Measurements from ENCODE around the gene ERC1. TPM values are rescaled to one million over a fixed set of nuclear protein-coding genes. Genes with fewer than 3 reads are reported as not detected.
A peak's percentile ranks its signal among the peaks of the same experiment; 100 is the strongest.

ERC1 gene
- polyA plus RNA-seq, 6 donors from 2014 or later: 6.9 to 26.2 (median 17.9) TPM

DNA sequence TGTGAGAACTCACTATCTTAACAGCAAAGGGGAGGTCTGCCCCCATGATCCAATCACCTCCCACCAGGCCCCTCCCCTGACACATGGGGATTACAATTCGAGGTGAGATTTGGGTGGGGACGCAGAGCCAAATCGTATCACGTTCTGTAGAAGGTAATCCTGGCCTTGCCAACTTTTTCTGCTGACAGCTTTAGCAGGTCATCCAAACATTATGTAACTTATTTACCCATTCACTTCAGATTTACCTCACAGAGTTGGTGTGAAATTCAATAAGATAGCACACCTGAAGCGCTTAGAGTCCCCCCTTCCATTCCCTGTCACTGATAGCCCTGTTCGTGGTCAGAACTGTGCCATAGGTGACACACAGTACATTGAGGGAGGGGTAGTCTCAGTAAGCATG, 384.3 kb downstream of the ERC1 start:
- H3K27ac Mint-ChIP-seq: no peak overlapping the region
- H3K4me1 Mint-ChIP-seq: no peaks in the 10 kb centered on the region
- peaks cover 26 to 39% of the 10 kb centered on the region in 2 donors for H3K36me3 Mint-ChIP-seq
- no peak for ATAC-seq (ENCODE audit: low read depth in 2 of 2)
- no peak overlapping the region for H3K4me3 Mint-ChIP-seq
- H3K27me3 Mint-ChIP-seq: no peaks in the 10 kb centered on the region
- no peaks in the 10 kb centered on the region for H3K9me3 Mint-ChIP-seq
- no peak for DNase-seq

DNA sequence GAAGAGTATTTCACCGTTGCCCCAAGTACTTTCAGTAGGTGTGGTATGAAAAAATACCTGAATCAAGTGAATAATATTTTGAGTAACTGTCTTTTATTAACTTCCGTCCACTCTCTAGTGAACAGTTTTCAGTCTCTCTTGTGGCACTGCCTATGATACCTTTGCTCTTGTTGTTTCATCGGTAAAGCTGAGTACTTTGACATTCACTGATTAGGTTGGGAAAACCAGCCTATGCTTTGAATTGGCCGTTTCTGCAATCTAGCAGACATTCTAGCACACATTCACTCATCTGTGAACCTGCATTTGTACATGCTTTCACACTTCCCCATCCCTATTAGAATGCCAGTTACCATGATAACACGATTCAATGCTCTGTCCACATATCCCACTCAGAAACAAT, 386.1 kb downstream of the ERC1 start:
- DNase-seq (no peak), ATAC-seq (ENCODE audit: low read depth in 2 of 2) (no peak)
- Mint-ChIP-seq H3K4me3 (no peak overlapping the region), H3K27me3 (no peaks in the 10 kb centered on the region), H3K27ac (no peak overlapping the region), H3K36me3 (peaks cover 25 to 42% of the 10 kb centered on the region in 2 donors), H3K9me3 (no peaks in the 10 kb centered on the region), H3K4me1 (no peaks in the 10 kb centered on the region)

DNA sequence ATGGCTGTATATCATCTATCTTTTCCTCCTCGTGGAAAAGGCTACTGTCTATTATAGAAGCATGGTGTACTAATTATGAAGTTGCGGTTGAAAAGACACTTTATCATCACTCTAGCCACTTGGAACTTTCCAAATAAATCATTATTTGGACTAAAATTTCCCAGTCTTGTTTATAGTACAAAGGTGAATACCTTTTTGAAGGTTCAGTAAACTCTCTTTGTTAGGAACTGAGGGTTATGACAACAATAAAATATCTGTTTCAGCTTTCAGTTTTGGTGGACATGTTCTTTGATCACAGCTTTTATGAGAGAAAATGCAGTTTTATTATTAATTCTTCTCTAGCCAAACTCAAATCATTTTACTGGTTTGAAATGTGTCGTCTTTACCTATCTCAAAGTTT, 386.7 kb downstream of the ERC1 start:
- Mint-ChIP-seq H3K36me3 (peaks cover 20 to 37% of the 10 kb centered on the region in 2 donors), H3K27me3 (no peaks in the 10 kb centered on the region), H3K4me3 (no peak overlapping the region), H3K4me1 (no peaks in the 10 kb centered on the region), H3K9me3 (no peaks in the 10 kb centered on the region), H3K27ac (no peak overlapping the region)
- DNase-seq (no peak), ATAC-seq (ENCODE audit: low read depth in 2 of 2) (no peak)

DNA sequence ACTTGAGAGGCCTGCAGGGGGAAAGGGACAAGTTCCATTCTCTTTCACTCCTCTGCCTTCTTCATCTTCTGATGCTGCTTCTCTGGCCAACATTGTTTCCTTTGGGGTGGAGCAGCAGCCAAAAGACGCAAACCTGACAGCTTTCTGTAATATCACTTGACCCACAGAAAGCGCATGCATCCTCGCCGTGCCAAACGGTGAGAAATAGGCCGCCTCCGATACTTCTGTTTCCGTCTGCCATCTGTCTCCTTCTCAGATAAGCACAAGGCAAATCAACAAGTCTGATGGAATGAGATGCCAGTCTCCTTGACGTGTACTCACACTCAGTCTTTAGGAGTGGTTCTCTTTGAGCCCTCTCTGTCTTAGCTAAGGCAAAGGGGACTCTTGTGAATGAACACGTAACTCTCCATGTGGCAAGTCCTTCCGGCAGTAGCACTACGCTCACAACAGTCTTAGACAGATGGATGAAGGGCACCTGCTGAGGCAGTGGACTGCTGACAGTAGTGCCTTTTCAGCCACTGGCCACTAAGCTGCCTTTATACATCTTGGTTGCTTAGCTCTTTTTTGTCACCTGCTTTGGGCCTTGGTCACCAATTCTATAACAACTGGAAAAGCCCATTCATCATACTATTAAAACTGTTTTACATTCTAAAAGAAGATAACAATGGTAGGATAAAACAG, 389.3 kb downstream of the ERC1 start:
- Mint-ChIP-seq H3K27me3 (no peaks in the 10 kb centered on the region), H3K27ac (peak overlapping the region in 3 of 6 donors; percentile 8 to 54 (median 49)), H3K36me3 (peaks cover 10 to 30% of the 10 kb centered on the region in 2 donors), H3K4me1 (no peaks in the 10 kb centered on the region), H3K9me3 (no peaks in the 10 kb centered on the region), H3K4me3 (no peak overlapping the region)
- no peak for DNase-seq
- ATAC-seq (ENCODE audit: low read depth in 2 of 2): no peak

DNA sequence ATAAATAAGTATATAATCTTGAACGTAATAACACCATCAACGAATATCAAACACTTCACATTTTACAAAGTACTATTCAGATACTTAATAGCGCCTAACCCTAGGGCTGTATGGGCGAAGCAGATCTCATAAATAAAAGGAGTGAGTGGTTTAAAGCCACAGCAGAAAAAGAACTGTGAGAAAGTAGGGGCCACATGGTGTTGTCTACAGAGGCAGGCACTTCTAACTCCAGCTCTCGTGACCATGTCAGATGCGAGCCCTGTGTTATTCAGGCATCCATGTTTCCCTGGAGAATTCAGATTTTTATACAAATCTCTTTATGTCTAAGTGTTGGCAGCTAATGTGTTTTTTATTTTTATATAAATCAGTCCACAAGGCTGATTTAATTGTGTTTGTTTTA, 391.1 kb downstream of the ERC1 start:
- no peak for ATAC-seq (ENCODE audit: low read depth in 2 of 2)
- H3K36me3 Mint-ChIP-seq: peaks cover 10 to 18% of the 10 kb centered on the region in 2 donors
- H3K4me3 Mint-ChIP-seq: no peak overlapping the region
- H3K27ac Mint-ChIP-seq: no peak overlapping the region
- DNase-seq: no peak
- H3K27me3 Mint-ChIP-seq: no peaks in the 10 kb centered on the region
- H3K4me1 Mint-ChIP-seq: no peaks in the 10 kb centered on the region
- H3K9me3 Mint-ChIP-seq: no peaks in the 10 kb centered on the region

DNA sequence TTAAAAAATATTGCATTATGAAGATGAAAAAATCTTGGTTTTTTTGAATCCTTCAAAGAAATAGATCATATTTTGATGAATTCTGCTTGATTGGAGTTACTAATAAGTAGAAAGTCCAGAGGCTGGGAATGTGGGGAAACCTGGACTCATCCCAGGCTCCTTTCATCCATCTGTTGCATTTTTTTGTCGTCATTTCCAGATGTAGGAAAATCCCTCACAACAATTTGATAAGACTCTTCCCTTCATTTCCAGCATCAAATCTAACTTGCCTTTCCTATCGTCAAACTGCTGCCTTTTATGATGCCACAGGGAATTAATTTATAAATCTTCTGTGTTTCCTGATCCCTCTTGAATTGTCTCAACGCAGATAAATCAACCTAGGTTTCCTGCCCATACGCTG, 391.8 kb downstream of the ERC1 start:
- Mint-ChIP-seq H3K27ac (no peak overlapping the region), H3K4me1 (no peaks in the 10 kb centered on the region), H3K4me3 (no peak overlapping the region), H3K36me3 (peaks cover 17 to 20% of the 10 kb centered on the region in 2 donors), H3K9me3 (no peaks in the 10 kb centered on the region), H3K27me3 (no peaks in the 10 kb centered on the region)
- ATAC-seq (ENCODE audit: low read depth in 2 of 2): no peak
- no peak for DNase-seq

DNA sequence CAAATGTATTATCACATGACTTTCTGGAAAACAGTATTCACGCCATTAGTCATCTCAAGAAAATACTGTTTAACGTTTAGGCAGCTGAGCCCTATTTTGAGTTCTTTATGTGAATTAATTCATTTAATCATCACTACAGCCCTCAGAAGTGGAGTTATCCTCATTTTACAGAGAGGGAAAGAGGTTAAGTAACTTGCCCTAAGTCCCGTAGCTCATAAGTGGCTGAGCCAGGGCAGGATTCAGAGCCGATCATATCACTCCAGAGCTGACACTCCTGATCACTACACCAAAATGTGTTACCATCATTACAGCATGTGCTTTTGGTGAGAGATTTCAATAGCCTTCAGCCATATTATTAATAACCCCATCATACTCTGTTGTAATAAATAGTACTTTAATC, 392.7 kb downstream of the ERC1 start:
- DNase-seq: no peak
- ATAC-seq (ENCODE audit: low read depth in 2 of 2): no peak
- Mint-ChIP-seq H3K27me3 (no peaks in the 10 kb centered on the region), H3K9me3 (no peaks in the 10 kb centered on the region), H3K36me3 (peaks cover 18 to 21% of the 10 kb centered on the region in 2 donors), H3K4me1 (no peaks in the 10 kb centered on the region), H3K4me3 (no peak overlapping the region), H3K27ac (no peak overlapping the region)

DNA sequence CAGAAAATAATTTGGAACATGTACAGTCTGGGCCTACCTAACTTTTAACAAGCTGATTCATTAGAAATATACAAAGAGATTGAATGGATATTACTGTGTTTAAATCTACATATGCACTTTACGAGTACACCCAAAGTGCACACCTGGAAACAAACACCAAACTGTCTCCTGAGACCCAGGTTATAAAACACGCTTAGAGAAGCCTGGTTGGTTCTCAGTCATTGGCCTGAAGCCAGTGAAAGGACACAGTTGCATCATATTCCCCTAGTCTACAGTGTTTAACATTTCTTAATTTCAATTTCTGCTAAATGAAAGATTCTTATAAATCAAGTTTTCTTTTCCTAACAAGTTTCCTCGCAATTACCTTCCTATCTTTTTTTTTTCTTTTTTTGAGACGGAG, 393.9 kb downstream of the ERC1 start:
- no peak for ATAC-seq (ENCODE audit: low read depth in 2 of 2)
- peaks cover 16 to 18% of the 10 kb centered on the region in 2 donors for H3K36me3 Mint-ChIP-seq
- no peak overlapping the region for H3K4me3 Mint-ChIP-seq
- no peak for DNase-seq
- H3K27ac Mint-ChIP-seq: no peak overlapping the region
- H3K4me1 Mint-ChIP-seq: no peaks in the 10 kb centered on the region
- H3K9me3 Mint-ChIP-seq: no peaks in the 10 kb centered on the region
- H3K27me3 Mint-ChIP-seq: no peaks in the 10 kb centered on the region

DNA sequence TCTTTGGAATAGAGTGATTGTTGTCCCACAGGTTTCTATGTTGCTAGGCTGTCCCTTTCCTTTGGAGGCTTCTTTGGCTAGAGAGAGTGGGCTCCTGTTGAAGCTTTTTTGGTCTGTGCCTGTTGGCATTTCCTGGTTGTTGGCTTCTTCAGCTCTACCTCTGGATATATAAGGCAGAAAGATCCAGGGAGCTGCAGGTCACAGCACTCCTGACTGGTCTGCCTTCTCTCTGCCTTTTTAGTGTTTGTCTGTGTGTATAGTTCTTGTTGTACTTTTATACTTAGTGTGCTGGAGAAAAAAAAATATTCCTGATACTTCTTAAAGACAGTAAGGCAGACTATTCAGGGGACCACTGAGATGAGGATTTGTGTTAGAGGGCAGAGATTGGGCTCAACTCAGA, 400.7 kb downstream of the ERC1 start:
- H3K27ac Mint-ChIP-seq: no peak overlapping the region
- no peaks in the 10 kb centered on the region for H3K9me3 Mint-ChIP-seq
- H3K27me3 Mint-ChIP-seq: no peaks in the 10 kb centered on the region
- no peaks in the 10 kb centered on the region for H3K4me1 Mint-ChIP-seq
- no peak for ATAC-seq (ENCODE audit: low read depth in 2 of 2)
- H3K36me3 Mint-ChIP-seq: peaks cover 9 to 24% of the 10 kb centered on the region in 2 donors
- H3K4me3 Mint-ChIP-seq: no peak overlapping the region
- DNase-seq: no peak

DNA sequence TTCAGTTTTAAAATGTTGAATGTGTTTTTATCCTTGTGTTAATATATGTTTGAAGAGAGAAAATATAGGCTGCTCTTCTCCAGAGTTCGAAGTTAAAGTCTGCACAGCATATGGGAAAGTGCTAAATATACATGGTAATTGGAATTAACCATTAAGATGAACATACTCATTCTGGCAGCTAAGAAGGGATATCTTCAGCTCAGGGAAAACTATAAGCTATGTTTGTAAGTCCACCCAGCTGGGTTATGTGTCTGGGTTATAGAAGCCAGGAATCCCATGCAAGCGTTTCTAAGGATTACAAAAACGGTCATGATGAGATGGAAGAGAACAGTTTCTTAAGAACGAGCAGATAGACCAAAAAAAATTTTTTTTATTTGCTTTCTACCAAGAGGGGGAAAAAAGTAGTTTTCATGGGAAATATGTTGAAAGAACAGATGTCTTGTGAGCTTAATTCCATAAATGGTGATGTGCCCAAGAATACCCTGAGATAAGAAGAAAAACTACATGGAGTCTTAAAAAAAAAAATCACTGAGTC, 404.5 kb downstream of the ERC1 start:
- H3K4me1 Mint-ChIP-seq: no peaks in the 10 kb centered on the region
- H3K4me3 Mint-ChIP-seq: no peak overlapping the region
- H3K27me3 Mint-ChIP-seq: no peaks in the 10 kb centered on the region
- H3K27ac Mint-ChIP-seq: no peak overlapping the region
- H3K36me3 Mint-ChIP-seq: peaks cover 0 to 18% of the 10 kb centered on the region in 2 donors
- ATAC-seq (ENCODE audit: low read depth in 2 of 2) (no peak), DNase-seq (no peak)
- H3K9me3 Mint-ChIP-seq: no peaks in the 10 kb centered on the region

DNA sequence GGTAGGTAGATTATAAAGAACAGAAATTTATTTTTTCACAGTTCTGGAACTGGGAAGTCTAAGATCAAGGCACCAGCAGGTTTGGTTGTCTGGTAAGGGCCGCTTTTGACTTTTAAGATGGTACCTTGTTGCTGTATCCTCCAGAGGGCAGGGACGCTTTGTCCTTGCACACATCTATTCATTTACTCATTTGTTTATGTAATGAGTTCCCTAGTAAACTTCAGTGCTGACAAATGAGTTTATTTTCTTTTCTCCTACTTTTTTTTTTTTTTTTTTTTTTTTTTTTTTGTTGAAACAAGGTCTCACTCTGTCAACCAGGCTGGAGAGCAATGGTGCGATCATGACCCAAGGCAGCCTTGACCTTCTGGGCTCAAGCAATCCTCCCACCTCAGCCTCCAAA, 407.6 kb downstream of the ERC1 start:
- ATAC-seq (ENCODE audit: low read depth in 2 of 2): no peak
- H3K27me3 Mint-ChIP-seq: no peaks in the 10 kb centered on the region
- no peak overlapping the region for H3K27ac Mint-ChIP-seq
- no peaks in the 10 kb centered on the region for H3K4me1 Mint-ChIP-seq
- no peak overlapping the region for H3K4me3 Mint-ChIP-seq
- H3K36me3 Mint-ChIP-seq: peaks cover 0 to 10% of the 10 kb centered on the region in 2 donors
- DNase-seq: no peak
- no peaks in the 10 kb centered on the region for H3K9me3 Mint-ChIP-seq

DNA sequence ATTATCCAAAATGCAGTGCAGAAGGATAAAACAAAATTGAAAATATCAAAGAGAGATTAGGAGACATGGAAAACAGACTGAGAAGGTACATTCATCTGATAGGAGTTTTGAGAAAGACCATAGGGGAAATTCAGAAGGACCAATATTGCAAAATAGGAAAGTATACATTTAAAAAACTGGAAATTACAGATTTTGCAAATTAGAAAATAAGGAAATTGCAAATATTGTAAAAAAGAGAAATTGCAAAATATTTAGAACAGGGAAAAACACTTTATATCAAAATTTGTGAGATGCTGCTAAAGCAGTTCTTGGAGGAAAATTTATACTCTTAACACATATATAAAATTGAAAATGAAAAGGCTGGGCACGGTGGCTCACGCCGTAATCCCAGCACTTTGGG, 410.9 kb downstream of the ERC1 start:
- H3K36me3 Mint-ChIP-seq: peaks cover 0 to 3% of the 10 kb centered on the region in 2 donors
- no peaks in the 10 kb centered on the region for H3K27me3 Mint-ChIP-seq
- H3K4me3 Mint-ChIP-seq: no peak overlapping the region
- no peaks in the 10 kb centered on the region for H3K9me3 Mint-ChIP-seq
- ATAC-seq (ENCODE audit: low read depth in 2 of 2) (no peak), DNase-seq (no peak)
- H3K4me1 Mint-ChIP-seq: no peaks in the 10 kb centered on the region
- no peak overlapping the region for H3K27ac Mint-ChIP-seq

DNA sequence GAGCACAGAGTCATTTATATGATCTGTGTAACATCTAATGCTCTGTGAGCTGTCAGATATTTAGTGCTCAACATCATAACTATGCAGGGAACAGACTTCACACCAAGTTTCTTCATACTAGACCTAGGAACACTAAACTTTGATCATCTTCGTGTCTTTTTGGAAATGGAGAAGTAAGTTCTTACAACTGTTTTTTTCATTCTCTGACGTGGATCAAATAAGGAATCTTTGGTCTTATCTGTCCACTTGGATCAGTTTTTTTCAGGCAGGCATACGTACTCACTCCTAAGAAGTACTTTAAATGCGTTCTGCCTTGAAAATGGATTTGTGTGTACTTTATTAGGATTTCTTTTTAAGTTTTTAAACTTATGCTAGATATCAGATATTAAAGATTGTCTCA, 412.4 kb downstream of the ERC1 start:
- DNase-seq (no peak), ATAC-seq (ENCODE audit: low read depth in 2 of 2) (no peak)
- Mint-ChIP-seq H3K27ac (no peak overlapping the region), H3K36me3 (peaks cover 0 to 3% of the 10 kb centered on the region in 2 donors), H3K9me3 (no peaks in the 10 kb centered on the region), H3K27me3 (no peaks in the 10 kb centered on the region), H3K4me3 (no peak overlapping the region), H3K4me1 (no peaks in the 10 kb centered on the region)

DNA sequence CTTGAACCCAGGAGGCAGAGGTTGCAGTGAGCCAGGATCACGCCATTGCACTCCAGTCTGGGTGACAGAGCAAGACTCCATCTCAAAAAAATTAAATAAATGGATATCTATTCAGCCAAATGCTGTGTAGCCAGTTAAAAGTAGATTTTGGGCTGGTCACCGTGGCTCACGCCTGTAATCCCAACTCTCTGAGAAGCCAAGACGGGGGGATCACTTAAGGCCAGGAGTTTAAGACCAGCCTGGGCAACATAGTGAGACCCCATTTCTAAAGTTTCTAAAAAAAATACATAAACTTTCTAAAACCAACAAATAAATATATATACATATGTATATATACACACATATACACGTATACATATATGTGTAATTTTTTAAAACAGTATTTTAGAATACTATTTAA, 414.6 kb downstream of the ERC1 start:
- Mint-ChIP-seq H3K4me1 (no peaks in the 10 kb centered on the region), H3K27me3 (no peaks in the 10 kb centered on the region), H3K27ac (no peak overlapping the region), H3K4me3 (no peak overlapping the region), H3K9me3 (no peaks in the 10 kb centered on the region), H3K36me3 (peaks cover 14 to 18% of the 10 kb centered on the region in 2 donors)
- no peak for ATAC-seq (ENCODE audit: low read depth in 2 of 2)
- no peak for DNase-seq

DNA sequence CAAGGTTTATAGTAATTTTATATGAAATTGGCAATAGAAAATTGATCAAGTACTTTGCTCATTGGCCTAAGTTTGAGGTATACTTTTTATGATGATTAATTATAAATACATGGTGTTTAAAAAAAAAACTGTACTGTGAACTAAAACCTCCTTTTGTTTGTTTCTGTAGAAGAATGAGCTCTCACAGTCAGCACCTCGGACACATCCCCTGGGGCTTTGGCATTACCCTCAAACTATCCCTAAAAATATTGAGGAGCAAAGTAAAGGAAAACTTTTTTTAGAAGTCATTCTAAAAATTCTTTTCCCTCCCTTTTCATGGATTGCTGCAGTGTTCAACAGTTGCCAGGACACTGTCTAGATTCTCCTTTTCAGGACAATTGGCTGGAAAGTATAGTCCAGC, 419.8 kb downstream of the ERC1 start:
- Mint-ChIP-seq H3K27ac (no peak overlapping the region), H3K27me3 (no peaks in the 10 kb centered on the region), H3K36me3 (peaks cover 22 to 40% of the 10 kb centered on the region in 2 donors), H3K9me3 (no peaks in the 10 kb centered on the region), H3K4me3 (no peak overlapping the region), H3K4me1 (no peaks in the 10 kb centered on the region)
- DNase-seq: no peak
- ATAC-seq (ENCODE audit: low read depth in 2 of 2): no peak

Measured in naive B cell (primary cell).